ENCODE data around the gene CDHR3. TPM values are rescaled to one million over a fixed set of nuclear protein-coding genes. Genes with fewer than 3 reads are reported as not detected.
"Not testable (repeated sequence)": the region's sequence is repeated elsewhere in the genome, so short reads cannot be mapped to it uniquely, and the experiment has no call there.

Gene CDHR3
- total RNA-seq, 1 donor, result 14.0 TPM

DNA sequence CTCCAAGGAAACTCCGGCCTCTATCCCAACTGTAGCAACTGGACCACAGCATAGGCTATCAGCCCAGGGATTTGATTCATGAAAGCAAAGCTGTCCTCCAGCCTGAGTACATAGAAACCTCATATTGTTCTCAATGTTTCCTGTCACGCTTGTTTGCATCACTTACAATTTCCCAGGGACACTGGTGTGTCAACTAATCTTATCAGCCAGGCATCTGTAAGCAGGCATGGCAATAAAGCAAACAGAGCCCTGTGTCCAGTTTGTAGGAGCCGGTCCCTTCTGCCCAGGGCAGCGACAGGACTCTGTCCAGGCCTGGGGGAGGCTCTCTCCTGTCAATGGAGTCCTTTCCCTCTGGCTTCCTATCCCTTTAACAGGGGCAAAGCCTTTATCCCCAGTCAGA lies 23.0 kb upstream of the CDHR3 start:
- DNase-seq (ENCODE audit: low read depth), result no peak
- H3K4me3 ChIP-seq (ENCODE audit: low read depth, low read length), result no peak overlapping the region
- TF ChIP-seq, protein P1, sequence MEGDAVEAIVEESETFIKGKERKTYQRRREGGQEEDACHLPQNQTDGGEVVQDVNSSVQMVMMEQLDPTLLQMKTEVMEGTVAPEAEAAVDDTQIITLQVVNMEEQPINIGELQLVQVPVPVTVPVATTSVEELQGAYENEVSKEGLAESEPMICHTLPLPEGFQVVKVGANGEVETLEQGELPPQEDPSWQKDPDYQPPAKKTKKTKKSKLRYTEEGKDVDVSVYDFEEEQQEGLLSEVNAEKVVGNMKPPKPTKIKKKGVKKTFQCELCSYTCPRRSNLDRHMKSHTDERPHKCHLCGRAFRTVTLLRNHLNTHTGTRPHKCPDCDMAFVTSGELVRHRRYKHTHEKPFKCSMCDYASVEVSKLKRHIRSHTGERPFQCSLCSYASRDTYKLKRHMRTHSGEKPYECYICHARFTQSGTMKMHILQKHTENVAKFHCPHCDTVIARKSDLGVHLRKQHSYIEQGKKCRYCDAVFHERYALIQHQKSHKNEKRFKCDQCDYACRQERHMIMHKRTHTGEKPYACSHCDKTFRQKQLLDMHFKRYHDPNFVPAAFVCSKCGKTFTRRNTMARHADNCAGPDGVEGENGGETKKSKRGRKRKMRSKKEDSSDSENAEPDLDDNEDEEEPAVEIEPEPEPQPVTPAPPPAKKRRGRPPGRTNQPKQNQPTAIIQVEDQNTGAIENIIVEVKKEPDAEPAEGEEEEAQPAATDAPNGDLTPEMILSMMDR (IDR thresholded peaks at IDR 0.05; ENCODE audit: insufficient read depth, low read length), result no peak

DNA sequence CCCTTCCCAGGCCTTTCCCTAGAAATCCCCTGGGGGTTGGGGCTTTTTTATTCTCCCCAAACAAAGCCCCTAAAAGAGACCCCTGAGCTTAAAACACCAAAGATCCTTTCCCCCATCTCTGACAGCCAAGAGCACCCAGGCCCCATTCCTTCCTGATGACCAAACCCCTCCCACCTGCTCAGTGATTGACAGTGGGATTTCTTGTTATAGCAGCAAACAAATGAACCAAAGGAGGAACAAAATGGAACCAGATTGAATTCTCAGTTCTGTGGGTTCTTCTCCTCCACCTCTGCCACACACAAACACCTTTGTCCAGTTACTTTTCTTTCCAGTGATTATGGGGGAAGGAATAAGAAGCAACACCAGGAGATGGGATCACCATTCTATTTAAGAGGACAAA lies 21.5 kb upstream of the CDHR3 start:
- no peak for DNase-seq (ENCODE audit: low read depth)
- TF ChIP-seq, protein P1 (IDR thresholded peaks at IDR 0.05; ENCODE audit: insufficient read depth, low read length), result no peak
- no peak overlapping the region for H3K4me3 ChIP-seq (ENCODE audit: low read depth, low read length)

DNA sequence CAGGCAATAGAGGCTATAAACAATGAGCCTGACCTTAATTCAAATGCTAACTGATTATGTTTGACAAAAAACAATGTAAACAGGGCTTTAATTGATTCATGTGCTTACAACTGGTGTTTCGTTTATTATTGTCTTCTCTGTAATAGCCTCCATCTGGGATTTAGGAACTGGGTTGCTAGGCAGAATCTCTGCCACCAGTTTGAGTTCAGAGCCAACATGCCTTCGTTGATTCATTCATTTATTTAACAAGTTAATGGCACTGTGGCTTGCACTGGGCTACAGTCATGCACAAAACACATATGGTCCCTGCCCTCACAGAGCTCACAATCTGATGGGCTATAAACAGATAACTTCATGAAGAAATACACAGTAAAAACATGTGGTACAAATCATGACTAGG lies 19.6 kb upstream of the CDHR3 start:
- DNase-seq (ENCODE audit: low read depth), result no peak
- H3K4me3 ChIP-seq (ENCODE audit: low read depth, low read length), result no peak overlapping the region
- TF ChIP-seq, protein P1 (IDR thresholded peaks at IDR 0.05; ENCODE audit: insufficient read depth, low read length), result no peak

DNA sequence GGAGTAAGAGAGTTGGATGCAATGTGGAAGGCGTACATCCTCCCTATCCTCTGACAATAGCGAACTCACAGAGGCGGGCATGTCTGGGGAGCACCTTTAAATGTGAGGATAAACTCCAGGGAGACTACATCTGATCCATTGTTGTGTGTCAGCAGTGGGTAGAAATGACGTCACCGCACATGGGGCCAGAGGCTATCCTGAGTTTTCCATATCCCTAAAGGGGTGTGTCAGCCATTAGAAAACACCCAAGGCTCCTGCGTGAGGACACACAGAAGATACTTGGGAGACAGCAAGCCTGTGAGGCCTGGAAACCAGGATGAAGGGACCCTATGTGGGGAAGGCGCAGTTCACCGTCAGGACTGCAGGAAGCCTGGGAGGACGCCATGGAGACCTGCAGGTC lies 17.2 kb upstream of the CDHR3 start:
- TF ChIP-seq, protein P1 (IDR thresholded peaks at IDR 0.05; ENCODE audit: insufficient read depth, low read length), result no peak
- H3K4me3 ChIP-seq (ENCODE audit: low read depth, low read length), result no peak overlapping the region
- no peak for DNase-seq (ENCODE audit: low read depth)

DNA sequence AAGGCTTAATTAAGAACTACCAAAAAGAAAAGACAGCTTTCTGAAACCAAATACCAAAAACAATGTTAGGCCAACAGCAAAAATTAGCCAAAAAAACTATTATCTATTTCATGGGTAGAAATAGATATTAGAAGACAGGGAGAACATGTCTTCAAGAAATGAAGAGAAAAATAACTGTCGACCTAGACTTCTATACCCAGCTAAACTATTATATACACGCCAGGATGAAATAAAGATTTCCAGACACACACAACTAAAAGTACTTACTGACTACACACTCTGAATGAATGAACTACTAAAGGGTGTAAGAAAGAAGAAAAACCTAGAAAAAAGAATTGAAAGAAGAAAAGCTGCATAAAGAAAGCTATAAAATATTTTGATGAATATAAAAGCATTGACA lies 11.5 kb upstream of the CDHR3 start:
- TF ChIP-seq, protein P1 (IDR thresholded peaks at IDR 0.05; ENCODE audit: insufficient read depth, low read length), result no peak
- no peak overlapping the region for H3K4me3 ChIP-seq (ENCODE audit: low read depth, low read length)
- no peak for DNase-seq (ENCODE audit: low read depth)

DNA sequence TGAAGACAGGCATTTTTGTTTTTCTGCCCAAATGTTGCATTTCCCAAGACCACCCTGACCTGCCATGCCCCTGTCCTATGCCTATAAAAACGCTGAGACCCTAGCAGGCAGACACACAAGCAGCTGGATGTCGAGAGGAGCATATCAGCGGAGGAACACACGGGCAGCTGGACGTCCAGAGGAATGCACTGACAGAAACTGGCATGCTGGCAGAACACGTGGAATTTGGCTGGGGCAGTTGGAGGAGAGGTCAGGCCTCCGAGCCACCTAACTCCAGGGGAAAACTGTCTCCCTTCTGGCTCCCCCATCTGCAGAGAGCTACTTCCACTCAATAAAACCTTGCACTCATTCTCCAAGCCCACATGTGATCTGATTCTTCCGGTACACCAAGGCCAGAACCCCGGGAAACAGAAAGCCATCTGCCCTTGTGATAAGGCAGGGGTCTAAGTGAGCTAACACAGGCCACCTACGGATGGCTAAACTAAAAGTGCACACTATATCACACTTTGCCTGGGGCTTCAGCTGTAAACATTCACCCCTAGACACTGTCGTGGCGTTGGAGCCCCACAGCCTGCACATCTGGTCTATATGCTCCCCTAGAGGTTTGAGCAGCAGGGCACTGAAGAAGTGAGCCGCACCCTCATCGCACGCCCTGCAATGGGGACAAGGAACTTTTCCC lies 10.0 kb upstream of the CDHR3 start:
- no peak for DNase-seq (ENCODE audit: low read depth)
- TF ChIP-seq, protein P1 (IDR thresholded peaks at IDR 0.05; ENCODE audit: insufficient read depth, low read length), result no peak
- H3K4me3 ChIP-seq (ENCODE audit: low read depth, low read length), result no peak overlapping the region

DNA sequence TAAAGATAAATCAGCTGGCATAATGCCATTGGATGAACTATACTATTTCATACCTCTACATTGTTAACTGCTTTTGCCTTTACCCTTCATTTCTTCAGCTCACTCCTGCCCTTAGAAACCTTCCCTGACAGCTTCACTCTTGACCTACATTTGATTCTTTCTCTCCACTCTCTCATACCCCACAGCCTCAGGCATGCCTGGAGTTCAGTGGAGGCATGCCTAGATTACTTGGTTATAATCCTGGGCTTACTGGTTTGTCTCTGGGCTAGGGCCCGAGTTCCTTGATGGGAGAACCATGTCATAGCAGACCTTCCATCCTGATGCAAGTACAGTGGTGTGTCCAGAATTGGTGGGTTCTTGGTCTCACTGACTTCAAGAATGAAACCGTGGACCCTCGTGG lies 8.4 kb upstream of the CDHR3 start:
- H3K4me3 ChIP-seq (ENCODE audit: low read depth, low read length), result no peak overlapping the region
- DNase-seq (ENCODE audit: low read depth), result no peak
- TF ChIP-seq, protein P1 (IDR thresholded peaks at IDR 0.05; ENCODE audit: insufficient read depth, low read length), result no peak

DNA sequence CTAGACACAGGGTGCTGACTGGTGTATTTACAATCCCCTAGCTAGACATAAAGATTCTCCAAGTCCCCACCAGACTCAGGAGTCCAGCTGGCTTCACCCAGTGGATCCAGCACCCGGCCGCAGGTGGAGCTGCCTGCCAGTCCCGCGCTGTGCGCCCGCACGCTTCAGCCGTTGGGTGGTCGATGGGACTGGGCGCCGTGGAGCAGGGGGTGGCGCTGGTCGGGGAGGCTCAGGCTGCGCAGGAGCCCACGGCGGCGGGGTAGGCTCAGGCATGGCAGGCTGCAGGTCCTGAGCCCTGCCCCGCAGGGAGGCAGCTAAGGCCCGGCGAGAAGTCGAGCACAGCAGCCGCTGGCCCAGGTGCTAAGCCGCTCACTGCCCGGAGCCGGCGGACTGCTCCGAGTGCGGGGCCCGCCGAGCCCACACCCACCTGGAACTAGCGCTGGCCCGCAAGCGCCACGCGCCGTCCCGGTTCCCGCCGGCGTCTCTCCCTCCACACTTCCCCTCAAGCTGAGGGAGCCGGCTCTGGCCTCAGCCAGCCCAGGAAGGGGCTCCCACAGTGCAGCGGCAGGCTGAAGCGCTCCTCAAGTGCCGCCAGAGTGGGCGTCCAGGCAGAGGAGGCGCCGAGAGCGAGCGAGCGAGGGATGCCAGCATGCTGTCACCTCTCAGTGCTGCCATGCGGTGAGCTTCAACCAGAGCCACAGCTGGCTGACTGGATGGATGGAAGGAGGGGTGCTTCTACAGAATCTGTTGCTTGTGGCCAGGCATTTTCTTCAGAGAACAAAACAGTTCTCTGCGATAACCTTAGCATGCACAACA lies 7.2 kb upstream of the CDHR3 start:
- DNase-seq (ENCODE audit: low read depth); H3K4me3 ChIP-seq (ENCODE audit: low read depth, low read length): not testable (repeated sequence)
